Mesodermal cell (in vitro differentiated cells): ENCODE measurements around the gene DKKL1.
"Not testable (repeated sequence)": the region's sequence is repeated elsewhere in the genome, so short reads cannot be mapped to it uniquely, and the experiment has no call there.

Experiments
- H3K27ac ChIP-seq: 2 replicates; pipeline ENCODE4 v1.7.0; 2013; ENCODE audit warnings: mild to moderate bottlenecking, low read depth, low read length, moderate library complexity; ENCODE audit not compliant: severe bottlenecking
- H3K36me3 ChIP-seq: 2 replicates; pipeline ENCODE4 v1.7.1; 2013; ENCODE audit warnings: mild to moderate bottlenecking, low read length, moderate library complexity; ENCODE audit not compliant: control insufficient read depth, insufficient read depth
- H3K4me1 ChIP-seq: one replicate; pipeline ENCODE4 v1.7.1; 2013; ENCODE audit warnings: mild to moderate bottlenecking, low read length; ENCODE audit not compliant: insufficient read depth, control insufficient read depth, poor library complexity, severe bottlenecking
- H3K4me3 ChIP-seq: 2 replicates; pipeline ENCODE4 v1.7.0; 2013; ENCODE audit warnings: low read length, control low read depth, mild to moderate bottlenecking; ENCODE audit not compliant: insufficient read depth, poor library complexity, severe bottlenecking; ENCODE audit errors: extremely low read depth
- H3K9me3 ChIP-seq: 2 replicates; pipeline ENCODE4 v1.7.1; 2013; ENCODE audit warnings: mild to moderate bottlenecking, low read length, moderate library complexity; ENCODE audit not compliant: control insufficient read depth
- WGBS, 2 experiments: methylation state at CpG; one replicate each; pipeline ENCODE4 v1.1.5; 2013; ENCODE audit warnings: missing lambda C conversion rate in 2 of 2; ENCODE audit not compliant: insufficient coverage in 2 of 2; 5-methylcytosine and 5-hydroxymethylcytosine counted together

The DKKL1 gene

DNA sequence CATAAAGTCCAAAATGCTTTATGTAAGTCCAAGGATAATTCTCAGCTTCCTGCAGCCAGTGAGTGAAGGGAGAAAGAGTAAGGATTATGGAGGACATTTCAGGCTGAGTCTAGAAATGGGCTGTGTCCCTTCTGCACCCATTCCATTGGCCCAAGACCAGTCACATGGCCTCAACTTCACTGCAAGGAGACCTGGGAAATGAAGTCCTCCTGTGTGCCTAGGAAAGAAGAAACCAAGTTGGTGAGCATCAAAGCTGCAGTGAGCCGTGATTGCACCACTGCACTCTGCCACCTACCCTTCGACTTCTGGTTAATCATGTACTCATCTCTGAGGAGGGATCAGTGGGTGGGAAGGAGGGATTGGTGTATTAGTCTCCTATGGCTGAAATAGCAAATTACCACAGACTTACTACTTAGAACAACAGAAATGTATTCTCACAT, 32.0 kb upstream of the DKKL1 start:
- Histone ChIP-seq H3K36me3 (peaks cover 23% of the 10 kb centered on the region), H3K4me3 (no peak overlapping the region), H3K27ac (no peak overlapping the region), H3K4me1 (peaks cover 5% of the 10 kb centered on the region), H3K9me3 (no peaks in the 10 kb centered on the region)
- 82% methylated on average over 2 of the region's 2 CpGs; no CpG with 5 or more reads in 1 of the 2 experiments for WGBS, 2 experiments

DNA sequence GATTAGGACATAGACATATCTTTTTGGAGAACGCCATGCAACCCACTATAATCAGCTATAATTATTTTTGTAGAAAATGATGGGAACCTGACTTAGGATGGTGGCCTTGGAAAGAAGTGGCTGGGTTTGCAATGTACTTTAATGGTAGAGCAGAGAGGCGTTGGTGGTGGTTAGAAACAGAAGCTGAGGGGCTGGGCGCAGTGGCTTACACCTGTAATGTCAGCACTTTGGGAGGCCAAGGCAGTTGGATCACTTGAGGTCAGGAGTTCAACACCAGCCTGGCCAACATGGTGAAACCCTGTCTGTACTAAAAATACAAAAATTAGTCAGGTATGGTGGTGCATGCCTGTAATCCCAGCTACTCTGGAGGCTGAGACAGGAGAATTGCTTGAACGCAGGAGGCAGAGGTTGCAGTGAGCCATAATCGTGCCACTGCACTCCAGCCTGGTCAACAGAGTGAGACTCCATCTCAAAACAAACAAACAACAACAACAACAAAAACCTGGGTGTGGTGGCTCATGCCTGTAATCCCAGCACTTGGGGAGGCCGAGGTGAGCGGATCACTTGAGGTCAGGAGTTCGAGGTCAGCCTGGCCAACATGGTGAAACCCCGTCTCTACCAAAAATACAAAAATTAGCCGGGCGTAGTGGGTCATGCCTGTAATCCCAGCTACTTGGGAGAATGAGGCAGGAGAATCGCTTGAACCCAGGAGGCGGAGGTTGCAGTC, 30.8 kb upstream of the DKKL1 start:
- WGBS, 2 experiments, result 88 to 95% methylated on average over 10 to 12 of the region's 13 CpGs
- H3K36me3 ChIP-seq, result peaks cover 24% of the 10 kb centered on the region
- not testable (repeated sequence) for H3K4me1 ChIP-seq, H3K27ac ChIP-seq, H3K4me3 ChIP-seq, H3K9me3 ChIP-seq

DNA sequence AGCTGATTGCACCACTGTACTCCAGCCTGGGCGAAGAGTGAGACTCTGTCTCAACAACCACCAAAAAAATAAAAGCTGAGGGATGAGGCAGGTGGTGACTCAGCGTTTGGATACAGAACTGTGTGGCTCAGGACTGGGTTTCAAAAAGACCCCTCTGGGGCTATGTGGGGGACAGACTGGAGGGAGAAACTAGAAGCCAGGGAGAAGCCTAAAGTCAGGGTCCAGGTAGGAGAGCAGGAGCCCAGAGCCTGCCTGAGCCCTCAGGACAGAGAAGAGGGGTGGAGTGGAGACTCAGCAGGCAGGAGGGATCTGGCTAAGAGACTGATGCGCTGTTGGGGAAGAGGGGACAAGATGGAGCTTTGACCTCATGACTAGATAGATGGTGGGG, 30.3 kb upstream of the DKKL1 start:
- Histone ChIP-seq H3K4me1 (peaks cover 5% of the 10 kb centered on the region), H3K36me3 (peaks cover 21% of the 10 kb centered on the region), H3K27ac (no peak overlapping the region), H3K4me3 (no peak overlapping the region), H3K9me3 (no peaks in the 10 kb centered on the region)
- 80 to 93% methylated on average over 2 of the region's 3 CpGs for WGBS, 2 experiments

DNA sequence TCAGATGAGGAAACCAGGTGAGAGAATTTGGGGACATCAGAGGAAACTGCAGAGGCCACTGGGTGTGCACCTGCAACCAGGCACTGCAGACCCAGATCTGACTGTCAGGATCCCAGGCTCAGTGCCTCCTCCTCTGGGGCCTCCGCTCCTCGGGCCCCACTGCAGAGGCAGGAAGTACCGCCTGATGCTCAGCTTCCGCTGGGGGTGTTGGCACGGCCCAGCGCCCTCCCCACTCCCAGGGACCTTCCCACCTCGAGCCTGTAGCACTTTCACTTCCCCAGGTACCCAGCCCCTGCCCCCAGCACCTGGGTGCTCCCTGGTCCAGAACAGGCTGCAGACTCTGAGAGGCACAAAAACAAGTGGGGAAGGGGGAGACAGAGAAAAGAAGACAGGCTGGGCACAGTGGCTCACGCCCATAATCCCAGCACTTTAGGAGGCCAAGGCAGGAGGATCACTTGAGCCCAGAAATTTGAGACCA, 29.8 kb upstream of the DKKL1 start:
- Histone ChIP-seq H3K4me3 (no peak overlapping the region), H3K9me3 (no peaks in the 10 kb centered on the region), H3K27ac (no peak overlapping the region), H3K36me3 (peaks cover 17% of the 10 kb centered on the region), H3K4me1 (peaks cover 5% of the 10 kb centered on the region)
- WGBS, 2 experiments, result 77 to 86% methylated on average over 5 to 6 of the region's 8 CpGs

DNA sequence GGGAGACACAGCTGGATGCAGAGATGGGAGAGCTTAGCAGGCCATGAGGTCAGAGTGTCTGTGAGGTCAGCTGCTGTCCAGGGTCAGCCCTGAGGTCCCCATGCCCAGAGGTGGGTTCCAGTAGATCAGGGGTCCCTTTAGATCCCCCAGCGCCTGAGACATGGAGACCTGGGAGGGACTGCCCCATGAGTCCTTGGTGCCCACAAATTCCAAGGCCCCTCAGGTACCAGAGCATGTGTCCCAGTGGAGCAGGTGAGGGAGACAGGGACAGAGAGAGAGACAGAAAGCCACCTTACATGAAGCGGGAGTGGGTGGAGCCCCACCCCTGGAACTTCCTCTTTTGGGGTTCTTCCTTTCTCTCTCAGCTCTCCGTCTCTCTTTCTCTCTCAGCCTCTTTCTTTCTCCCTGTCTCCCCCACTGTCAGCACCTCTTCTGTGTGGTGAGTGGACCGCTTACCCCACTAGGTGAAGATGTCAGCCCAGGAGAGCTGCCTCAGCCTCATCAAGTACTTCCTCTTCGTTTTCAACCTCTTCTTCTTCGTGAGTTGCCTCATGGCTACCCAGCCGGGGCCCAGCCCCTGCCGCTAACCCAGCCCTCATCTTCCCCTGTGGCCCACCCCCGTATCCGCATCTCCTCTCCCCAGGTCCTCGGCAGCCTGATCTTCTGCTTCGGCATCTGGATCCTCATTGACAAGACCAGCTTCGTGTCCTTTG, 28.4 kb upstream of the DKKL1 start, which contains the start of gene CD37:
CD37 (plus strand) TSS at position 336 of the 713 bp plus-strand sequence; CDS start at position 471, 135 bp downstream.
- H3K4me1 ChIP-seq, result peaks cover 5% of the 10 kb centered on the region
- 89 to 93% methylated on average over 6 to 9 of the region's 13 CpGs for WGBS, 2 experiments
- no peak within 1 kb of the TSS for H3K4me3 ChIP-seq
- H3K27ac ChIP-seq, result no peak within 1 kb of the TSS
- H3K9me3 ChIP-seq, result no peaks in the 10 kb centered on the region
- H3K36me3 ChIP-seq, result peaks cover 21% of the 10 kb centered on the region

DNA sequence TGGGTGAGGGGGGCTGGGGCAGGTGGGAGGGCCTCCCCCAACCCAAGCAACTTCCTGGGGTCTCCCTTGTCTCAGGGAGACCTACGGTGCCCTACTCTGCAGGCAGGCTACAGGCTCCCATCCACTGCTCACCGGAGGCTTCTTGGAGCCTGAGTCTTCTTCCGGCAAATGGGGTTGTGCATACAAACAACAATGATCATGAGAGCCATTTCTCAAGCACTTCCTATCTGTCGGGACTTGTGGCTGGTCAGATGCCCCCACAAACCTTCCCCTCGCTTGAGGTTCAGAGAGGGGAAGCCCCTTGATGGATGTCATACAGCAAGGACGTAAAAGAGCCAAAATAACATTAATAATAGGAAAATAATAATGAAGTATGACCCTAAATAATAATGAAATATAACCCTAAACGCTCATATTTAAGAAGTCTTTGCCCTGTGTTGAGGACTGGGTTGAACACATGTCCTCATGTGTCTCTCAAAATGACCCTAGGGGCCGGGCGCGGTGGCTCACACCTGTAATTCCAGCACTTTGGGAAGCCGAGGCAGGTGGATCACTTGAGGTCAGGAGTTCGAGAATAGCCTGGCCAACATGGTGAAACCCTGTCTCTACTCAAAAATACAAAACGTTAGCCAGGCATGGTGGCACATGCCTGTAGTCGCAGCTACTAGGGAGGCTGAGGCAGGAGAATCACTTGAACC, 27.7 kb upstream of the DKKL1 start:
- H3K36me3 ChIP-seq, result peaks cover 26% of the 10 kb centered on the region
- H3K9me3 ChIP-seq, result no peaks in the 10 kb centered on the region
- H3K4me1 ChIP-seq, result peaks cover 5% of the 10 kb centered on the region
- H3K4me3 ChIP-seq, result no peak overlapping the region
- 86 to 91% methylated on average over 9 to 13 of the region's 14 CpGs for WGBS, 2 experiments
- no peak overlapping the region for H3K27ac ChIP-seq

DNA sequence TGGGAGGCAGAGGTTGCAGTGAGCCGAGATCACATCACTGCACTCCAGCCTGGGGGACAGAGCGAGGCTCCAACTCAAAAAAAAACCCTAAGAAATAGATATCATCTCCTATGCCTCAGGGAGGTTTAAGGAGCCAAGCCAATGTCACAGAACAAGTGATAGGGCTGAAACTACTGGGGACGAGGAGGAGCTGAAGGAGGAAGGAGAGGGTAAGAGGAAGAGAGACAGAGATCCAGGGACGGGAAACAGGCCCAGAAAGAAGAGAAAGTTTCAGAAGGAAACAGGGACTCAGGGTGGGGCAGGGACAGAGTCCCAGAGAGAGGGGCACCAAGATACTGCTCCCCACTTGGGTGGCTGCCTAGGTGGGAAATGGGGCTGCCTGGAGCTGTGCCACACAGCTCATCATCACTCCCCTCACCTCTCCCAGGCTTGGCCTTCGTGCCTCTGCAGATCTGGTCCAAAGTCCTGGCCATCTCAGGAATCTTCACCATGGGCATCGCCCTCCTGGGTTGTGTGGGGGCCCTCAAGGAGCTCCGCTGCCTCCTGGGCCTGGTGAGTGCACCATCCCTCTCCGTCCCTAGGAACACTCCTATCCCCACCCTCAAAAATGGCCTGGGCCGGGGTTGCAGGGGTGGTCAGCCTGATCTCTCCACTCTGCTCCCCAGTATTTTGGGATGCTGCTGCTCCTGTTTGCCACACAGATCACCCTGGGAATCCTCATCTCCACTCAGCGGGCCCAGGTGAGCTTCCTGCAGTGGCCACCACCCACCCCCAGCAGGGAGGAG, 27.0 kb upstream of the DKKL1 start:
- Histone ChIP-seq H3K36me3 (peaks cover 31% of the 10 kb centered on the region), H3K9me3 (no peaks in the 10 kb centered on the region), H3K4me3 (no peak overlapping the region), H3K27ac (no peak overlapping the region), H3K4me1 (peaks cover 5% of the 10 kb centered on the region)
- WGBS, 2 experiments, result 90% methylated on average over 7 of the region's 10 CpGs

DNA sequence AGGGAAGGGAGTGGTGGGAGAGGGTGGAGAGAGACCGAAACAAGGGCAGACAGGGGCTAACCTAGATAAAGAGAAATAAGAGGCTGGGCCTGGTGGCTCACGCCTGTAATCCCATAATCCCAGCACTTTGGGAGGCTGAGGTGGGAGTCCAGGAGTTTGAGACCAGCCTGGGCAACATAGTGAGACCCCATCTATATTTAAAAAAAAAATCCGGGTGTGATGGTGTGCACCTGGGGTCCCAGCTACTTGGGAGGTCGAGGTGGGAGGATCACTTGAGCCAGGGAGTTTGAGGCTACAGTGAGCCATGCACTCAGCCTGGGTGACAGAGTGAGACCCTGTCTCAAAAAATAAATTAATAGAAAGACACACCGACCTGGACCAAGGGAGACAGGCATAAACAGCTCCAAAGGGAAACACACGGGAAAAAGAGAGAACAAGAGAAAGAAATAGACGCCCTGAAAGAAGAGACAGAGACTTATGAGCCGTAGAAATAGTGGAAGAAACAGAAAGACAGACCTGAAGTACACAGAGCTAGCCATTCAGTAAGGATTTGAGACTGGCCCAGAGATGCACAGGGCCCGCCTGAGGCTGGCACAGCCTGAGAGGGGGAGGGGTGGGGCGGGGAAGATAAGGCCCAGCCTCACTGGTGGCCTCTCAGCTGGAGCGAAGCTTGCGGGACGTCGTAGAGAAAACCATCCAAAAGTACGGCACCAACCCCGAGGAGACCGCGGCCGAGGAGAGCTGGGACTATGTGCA, 26.2 kb upstream of the DKKL1 start:
- H3K9me3 ChIP-seq, result no peaks in the 10 kb centered on the region
- peaks cover 38% of the 10 kb centered on the region for H3K36me3 ChIP-seq
- peaks cover 5% of the 10 kb centered on the region for H3K4me1 ChIP-seq
- no peak overlapping the region for H3K4me3 ChIP-seq
- H3K27ac ChIP-seq, result no peak overlapping the region
- WGBS, 2 experiments, result 56 to 57% methylated on average over 16 to 18 of the region's 19 CpGs

DNA sequence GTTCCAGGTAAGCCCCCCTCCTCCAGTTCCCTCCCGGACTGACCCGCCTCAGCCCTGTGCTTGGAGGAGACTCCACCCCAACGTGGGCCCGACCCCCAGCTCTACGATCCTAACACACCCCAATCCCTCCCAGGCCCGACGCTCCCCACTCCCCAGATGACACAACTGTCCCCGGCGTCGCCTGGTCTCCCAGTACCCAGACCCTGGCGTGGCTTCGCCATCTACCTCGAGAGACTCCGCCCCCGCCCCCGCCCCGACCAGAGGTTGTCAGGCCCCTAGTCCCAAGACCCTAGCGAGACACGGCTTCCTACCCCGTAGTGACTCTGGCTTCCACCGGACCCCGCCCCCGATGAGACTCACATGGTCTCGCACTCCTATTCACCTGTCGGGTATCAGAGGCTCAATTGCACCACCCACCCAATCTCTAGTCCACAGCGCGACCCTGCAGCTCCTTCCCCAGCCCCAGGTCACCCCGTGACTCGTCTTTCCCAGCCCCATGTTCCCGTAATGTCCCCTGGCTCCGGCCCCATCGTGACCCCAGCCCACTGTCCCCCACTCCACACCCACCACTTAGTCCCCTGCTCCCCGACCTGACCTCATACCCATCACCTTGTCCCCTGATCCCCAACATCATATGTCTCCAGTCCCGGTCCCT, 25.5 kb upstream of the DKKL1 start:
- WGBS, 2 experiments, result 15 to 18% methylated on average over 27 to 32 of the region's 34 CpGs
- Histone ChIP-seq H3K36me3 (peaks cover 45% of the 10 kb centered on the region), H3K4me3 (no peak overlapping the region)

More for the DNA sequence above, 25.5 kb upstream of the DKKL1 start:
- Histone ChIP-seq H3K27ac (no peak overlapping the region), H3K4me1 (peaks cover 5% of the 10 kb centered on the region), H3K9me3 (no peaks in the 10 kb centered on the region)
